Measurements from ENCODE around the gene ADGRA1.

DNA sequence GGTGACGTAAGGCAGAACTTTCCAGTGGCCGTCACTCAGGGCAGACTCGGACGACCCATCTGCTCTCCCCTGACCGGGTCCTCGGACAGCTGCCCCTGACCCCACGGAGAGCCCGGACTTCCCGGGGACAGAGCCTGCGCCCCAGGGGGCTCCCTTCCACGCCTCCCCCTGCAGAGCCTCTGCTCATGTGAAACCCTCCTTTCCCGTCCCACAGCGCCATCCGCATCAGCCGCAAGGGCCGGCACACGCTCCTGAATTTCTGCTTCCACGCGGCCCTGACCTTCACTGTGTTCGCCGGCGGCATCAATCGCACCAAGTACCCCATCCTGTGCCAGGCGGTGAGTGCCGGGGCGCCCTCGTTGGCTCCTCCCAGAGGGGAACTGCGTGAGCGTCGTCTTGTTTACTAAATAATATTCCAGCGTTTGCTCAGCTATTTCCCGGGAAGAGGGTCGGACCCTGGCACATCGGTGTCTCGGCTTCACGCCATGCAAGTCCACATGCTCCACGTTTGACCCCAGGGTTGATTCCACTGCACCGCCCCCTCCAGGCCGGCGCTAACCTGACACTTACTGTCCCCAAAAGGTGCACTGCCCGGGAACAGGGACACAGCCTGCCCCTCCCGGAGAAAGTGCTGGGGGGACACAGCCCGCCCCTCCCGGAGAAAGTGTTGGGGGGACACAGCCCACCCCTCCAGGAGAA, 10.9 kb downstream of the ADGRA1 start:
- no peak for TF ChIP-seq POLR2A (IDR thresholded peaks at IDR 0.05)
- TF ChIP-seq, protein P1, sequence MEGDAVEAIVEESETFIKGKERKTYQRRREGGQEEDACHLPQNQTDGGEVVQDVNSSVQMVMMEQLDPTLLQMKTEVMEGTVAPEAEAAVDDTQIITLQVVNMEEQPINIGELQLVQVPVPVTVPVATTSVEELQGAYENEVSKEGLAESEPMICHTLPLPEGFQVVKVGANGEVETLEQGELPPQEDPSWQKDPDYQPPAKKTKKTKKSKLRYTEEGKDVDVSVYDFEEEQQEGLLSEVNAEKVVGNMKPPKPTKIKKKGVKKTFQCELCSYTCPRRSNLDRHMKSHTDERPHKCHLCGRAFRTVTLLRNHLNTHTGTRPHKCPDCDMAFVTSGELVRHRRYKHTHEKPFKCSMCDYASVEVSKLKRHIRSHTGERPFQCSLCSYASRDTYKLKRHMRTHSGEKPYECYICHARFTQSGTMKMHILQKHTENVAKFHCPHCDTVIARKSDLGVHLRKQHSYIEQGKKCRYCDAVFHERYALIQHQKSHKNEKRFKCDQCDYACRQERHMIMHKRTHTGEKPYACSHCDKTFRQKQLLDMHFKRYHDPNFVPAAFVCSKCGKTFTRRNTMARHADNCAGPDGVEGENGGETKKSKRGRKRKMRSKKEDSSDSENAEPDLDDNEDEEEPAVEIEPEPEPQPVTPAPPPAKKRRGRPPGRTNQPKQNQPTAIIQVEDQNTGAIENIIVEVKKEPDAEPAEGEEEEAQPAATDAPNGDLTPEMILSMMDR (IDR thresholded peaks at IDR 0.05) = no peak
- TF ChIP-seq POLR2AphosphoS5 (IDR thresholded peaks at IDR 0.05) = no peak
- no peak for TF ChIP-seq EP300 (IDR thresholded peaks at IDR 0.05)

All from sigmoid colon (tissue), 4 donors.